H1 (cell line): ENCODE results near the gene FFAR2. TPM values are rescaled to one million over a fixed set of nuclear protein-coding genes. Genes with fewer than 3 reads are reported as not detected.

Experiments used
- EGR1 ChIP-seq: IDR thresholded peaks from 2 replicates; pipeline ENCODE4 v1.6.1; 2011; ENCODE audit warnings: low read depth, low read length, borderline replicate concordance
- GABPA ChIP-seq: IDR thresholded peaks from 2 replicates; pipeline ENCODE4 v1.6.1; 2011; ENCODE audit warnings: mild to moderate bottlenecking, low read length, moderate library complexity, borderline replicate concordance; ENCODE audit not compliant: insufficient read depth
- GTF2F1 ChIP-seq: IDR thresholded peaks from 2 replicates; pipeline ENCODE4 v1.6.1; 2012; ENCODE audit warnings: low read depth, low read length, improper control_type of control experiment, borderline replicate concordance
- JUN ChIP-seq: IDR thresholded peaks from 2 replicates; pipeline ENCODE4 v1.6.1; 2011; ENCODE audit warnings: low read depth, mild to moderate bottlenecking, improper control_type of control experiment, low read length
- SRF ChIP-seq: IDR thresholded peaks from 2 replicates; pipeline ENCODE4 v1.6.1; 2011; ENCODE audit warnings: mild to moderate bottlenecking, low read depth, low read length, moderate library complexity
- polyA plus RNA-seq, 7 experiments: library from polyadenylated mRNA; depleted of rRNA in 3 of 7; stranded (reverse) in 5 of 7; unstranded in 2 of 7; fragments of >200 nt in 5 of 7; fragments of 200-250 nt in 2 of 7; gene quantifications; 1 replicate in 5 of 7; 2 replicates in 1 of 7; 4 replicates in 1 of 7; pipeline versions ENCODE4 v1.2.1 to v1.2.3, GENCODE V29; 2011 to 2013; ENCODE audit warnings: missing spikeins in 2 of 7, mixed read lengths in 2 of 7
- total RNA-seq: library from RNA; stranded (reverse); fragmentation: NEBNext Ultra II Directional; extraction: Animal tissue kit (Norgen Biotek cat#: 25700); gene quantifications from 2 replicates; pipeline ENCODE4 v1.2.1, GENCODE V29; 2021
- TF ChIP-seq, protein P1 (sequence below): IDR thresholded peaks from 2 replicates; pipeline ENCODE4 v1.6.1; 2012; ENCODE audit warnings: inconsistent platforms

The FFAR2 gene
- total and polyA plus RNA-seq, 2 of the 8 experiments (the other 6 are each of a cell fraction or from before 2014, with no cell fraction given) = not detected

DNA sequence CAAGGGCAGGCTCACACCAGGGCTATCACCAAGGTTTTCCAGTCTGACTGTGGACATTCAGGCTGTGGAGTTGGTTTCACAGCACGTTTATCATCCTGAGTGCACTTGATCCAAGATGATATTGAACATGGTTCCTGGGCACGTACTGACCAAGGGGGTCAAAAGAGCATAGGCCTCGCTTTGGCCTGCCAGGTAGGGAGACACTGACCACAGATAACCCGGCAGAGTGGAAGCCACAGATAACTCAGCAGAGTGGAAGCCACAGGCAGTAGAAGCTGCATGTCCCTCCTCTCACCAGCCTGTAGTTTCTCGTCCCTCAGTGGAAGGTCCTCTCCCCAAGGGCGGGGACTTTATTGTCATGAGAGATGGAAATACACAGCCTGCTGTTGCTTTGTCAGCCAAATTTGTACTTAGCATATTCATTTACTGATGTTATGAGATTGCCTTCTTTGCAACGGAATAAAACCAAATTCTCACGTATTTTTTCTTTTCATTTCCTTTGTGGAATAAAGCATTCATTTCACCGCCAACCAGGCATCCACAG, 51.0 kb downstream of the FFAR2 start (continued):
- TF ChIP-seq, protein P1, sequence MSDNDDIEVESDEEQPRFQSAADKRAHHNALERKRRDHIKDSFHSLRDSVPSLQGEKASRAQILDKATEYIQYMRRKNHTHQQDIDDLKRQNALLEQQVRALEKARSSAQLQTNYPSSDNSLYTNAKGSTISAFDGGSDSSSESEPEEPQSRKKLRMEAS = no peak
- no peak for TF ChIP-seq SRF
- no peak for TF ChIP-seq GABPA
- TF ChIP-seq GTF2F1 = no peak
- no peak for TF ChIP-seq EGR1
- no peak for TF ChIP-seq JUN
- TF ChIP-seq, all 59 proteins: peak for 0
